K562 (cell line): ENCODE results near the gene SH3BP5L. TPM values are rescaled to one million over a fixed set of nuclear protein-coding genes. Genes with fewer than 3 reads are reported as not detected.

ENCODE experiments used
- ARID3B ChIP-seq: fragments of 250-450 bp; sonication (Bioruptor Pico); IDR thresholded peaks from 2 replicates; pipeline ENCODE4 v1.4.0; 2020; ENCODE audit warnings: borderline replicate concordance
- ARNT ChIP-seq, 2 experiments: fragments of 450-650 bp; IDR thresholded peaks; 2 replicates each; pipeline ENCODE4 v1.6.1; 2016; ENCODE audit warnings: mild to moderate bottlenecking in 1 of 2
- GATA2 ChIP-seq: sonication (generic); formaldehyde crosslinking; IDR thresholded peaks from 2 replicates; pipeline ENCODE4 v1.4.0; 2020; ENCODE audit warnings: mild to moderate bottlenecking, missing genetic modification reagents
- HNRNPUL1 ChIP-seq: fragments of 200-400 bp; formaldehyde crosslinking; IDR thresholded peaks from 2 replicates; pipeline ENCODE4 v1.6.1; 2017; ENCODE audit warnings: low read length
- NR2C1 ChIP-seq, 2 experiments: fragments of 450-650 bp; IDR thresholded peaks; 2 replicates each; pipeline ENCODE4 v1.6.1; 2017; ENCODE audit warnings: mild to moderate bottlenecking in 2 of 2, antibody characterized with exemption in 1 of 2, inconsistent platforms in 1 of 2, missing compliant biosample characterization in 1 of 2, missing genetic modification characterization in 1 of 2
- POLR3G ChIP-seq: IDR thresholded peaks from 2 replicates; pipeline ENCODE4 v1.6.1; 2011; ENCODE audit not compliant: insufficient read length, insufficient replicate concordance; ENCODE audit errors: extremely low read depth
- STAT6 ChIP-seq: sonication (generic); formaldehyde crosslinking; IDR thresholded peaks from 2 replicates; pipeline ENCODE4 v1.8.1; 2023; ENCODE audit warnings: mild to moderate bottlenecking, missing genetic modification reagents
- TCF3 ChIP-seq: sonication (generic); formaldehyde crosslinking; IDR thresholded peaks from 2 replicates; pipeline ENCODE4 v1.4.0; 2020; ENCODE audit warnings: mild to moderate bottlenecking, missing genetic modification reagents
- TFAM ChIP-seq: fragments of 250-450 bp; sonication (Bioruptor Pico); conservative IDR thresholded peaks from 2 replicates; pipeline ENCODE4 v1.5.0; 2021; ENCODE audit warnings: mild to moderate bottlenecking, moderate library complexity
- TRIM28 ChIP-seq: fragments of 450-650 bp; IDR thresholded peaks from 2 replicates; pipeline ENCODE4 v1.6.1; 2017
- ZNF121 ChIP-seq: sonication (generic); formaldehyde crosslinking; conservative IDR thresholded peaks from 2 replicates; pipeline ENCODE4 v1.8.0; 2022; ENCODE audit warnings: missing genetic modification reagents
- ZNF174 ChIP-seq: fragments of 250-450 bp; sonication (Bioruptor Pico); IDR thresholded peaks from 2 replicates; pipeline ENCODE4 v1.4.0; 2020; ENCODE audit warnings: mild to moderate bottlenecking
- polyA plus RNA-seq, 8 experiments: library from polyadenylated mRNA; depleted of rRNA in 4 of 8; stranded (reverse) in 5 of 8; unstranded in 3 of 8; fragments of >200 nt; fragmentation: Nextera tagmentation in 2 of 8; fragmentation: Illumina TruSeq in 1 of 8; extraction: Ambion mirVana in 2 of 8; extraction: Trizol in 1 of 8; gene quantifications; 2 replicates each; pipeline versions ENCODE4 v1.2.1 to v1.2.3, GENCODE V29; 2011 to 2014; ENCODE audit warnings: inconsistent platforms in 1 of 8, missing spikeins in 1 of 8
- total RNA-seq, 7 experiments: library from RNA; depleted of rRNA in 6 of 7; stranded (reverse); fragments of >200 nt in 6 of 7; fragmentation: Illumina TruSeq in 2 of 7; extraction: Trizol in 2 of 7; gene quantifications; 2 replicates each; pipeline versions ENCODE4 v1.2.1 to v1.2.3, GENCODE V29; 2011 to 2021; ENCODE audit warnings: low replicate concordance in 1 of 7
- TF ChIP-seq, protein P1 (sequence below): IDR thresholded peaks from 2 replicates; pipeline ENCODE4 v1.6.1; 2012; ENCODE audit warnings: low read depth, low read length, improper control_type of control experiment, borderline replicate concordance
- TF ChIP-seq, protein P2 (sequence below), 2 experiments: fragments of 450-650 bp; IDR thresholded peaks; 2 replicates each; pipeline ENCODE4 v1.6.1; 2016
- TF ChIP-seq, protein P3 (sequence below), 2 experiments: fragments of 450-650 bp; conservative IDR thresholded peaks; 2 replicates each; pipeline ENCODE4 v1.6.1; 2017; ENCODE audit warnings: mild to moderate bottlenecking in 2 of 2, moderate library complexity in 2 of 2
- TF ChIP-seq, protein P4 (sequence below): fragments of 200-400 bp; formaldehyde crosslinking; IDR thresholded peaks from 2 replicates; pipeline ENCODE4 v1.6.1; 2017; ENCODE audit warnings: mild to moderate bottlenecking, low read depth, low read length, moderate library complexity

The SH3BP5L gene
- total and polyA plus RNA-seq, 9 of the 15 experiments (the other 6 are each of a cell fraction or from before 2014, with no cell fraction given): 1.9 to 26.5 (median 15.8) TPM

DNA sequence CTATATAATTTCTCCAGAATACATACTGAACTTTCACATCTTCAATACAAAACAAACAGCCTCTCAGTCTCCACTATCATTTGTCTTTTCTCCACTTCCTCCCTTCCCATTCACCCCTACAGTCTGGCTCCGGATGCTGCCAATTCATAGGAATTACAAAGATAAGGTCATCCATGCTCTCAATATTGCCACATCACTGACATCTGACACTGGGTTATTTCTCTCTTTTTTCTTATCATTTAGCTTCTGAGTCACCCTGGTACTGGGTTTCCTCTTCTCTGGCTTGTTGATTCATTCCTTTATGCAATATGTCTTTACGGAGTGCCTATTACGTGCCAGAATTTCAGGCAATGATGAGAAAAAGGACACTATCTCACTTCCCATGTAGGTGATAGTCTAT, 3.1 kb upstream of the SH3BP5L start (continued):
- TF ChIP-seq, protein P1, sequence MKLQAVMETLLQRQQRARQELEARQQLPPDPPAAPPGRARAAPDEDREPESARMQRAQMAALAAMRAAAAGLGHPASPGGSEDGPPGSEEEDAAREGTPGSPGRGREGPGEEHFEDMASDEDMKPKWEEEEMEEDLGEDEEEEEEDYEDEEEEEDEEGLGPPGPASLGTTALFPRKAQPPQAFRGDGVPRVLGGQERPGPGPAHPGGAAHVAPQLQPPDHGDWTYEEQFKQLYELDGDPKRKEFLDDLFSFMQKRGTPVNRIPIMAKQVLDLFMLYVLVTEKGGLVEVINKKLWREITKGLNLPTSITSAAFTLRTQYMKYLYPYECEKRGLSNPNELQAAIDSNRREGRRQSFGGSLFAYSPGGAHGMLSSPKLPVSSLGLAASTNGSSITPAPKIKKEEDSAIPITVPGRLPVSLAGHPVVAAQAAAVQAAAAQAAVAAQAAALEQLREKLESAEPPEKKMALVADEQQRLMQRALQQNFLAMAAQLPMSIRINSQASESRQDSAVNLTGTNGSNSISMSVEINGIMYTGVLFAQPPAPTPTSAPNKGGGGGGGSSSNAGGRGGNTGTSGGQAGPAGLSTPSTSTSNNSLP: peak; percentile 99
- no peak for TF ChIP-seq TFAM (CRISPR knock-in tag)
- no peak for TF ChIP-seq POLR3G
- peak; percentile 47; the same call in 1 of the 2 replicates for TF ChIP-seq GATA2 (CRISPR knock-in tag)
- TF ChIP-seq HNRNPUL1: no peak
- TF ChIP-seq TRIM28: 0 out of 2 replicates have a peak, but pooled peaks have one; percentile 26
- TF ChIP-seq STAT6: no peak
- peak; percentile 56 for TF ChIP-seq TCF3 (CRISPR knock-in tag)
- TF ChIP-seq ZNF121 (CRISPR knock-in tag): no peak
- TF ChIP-seq, protein P2, sequence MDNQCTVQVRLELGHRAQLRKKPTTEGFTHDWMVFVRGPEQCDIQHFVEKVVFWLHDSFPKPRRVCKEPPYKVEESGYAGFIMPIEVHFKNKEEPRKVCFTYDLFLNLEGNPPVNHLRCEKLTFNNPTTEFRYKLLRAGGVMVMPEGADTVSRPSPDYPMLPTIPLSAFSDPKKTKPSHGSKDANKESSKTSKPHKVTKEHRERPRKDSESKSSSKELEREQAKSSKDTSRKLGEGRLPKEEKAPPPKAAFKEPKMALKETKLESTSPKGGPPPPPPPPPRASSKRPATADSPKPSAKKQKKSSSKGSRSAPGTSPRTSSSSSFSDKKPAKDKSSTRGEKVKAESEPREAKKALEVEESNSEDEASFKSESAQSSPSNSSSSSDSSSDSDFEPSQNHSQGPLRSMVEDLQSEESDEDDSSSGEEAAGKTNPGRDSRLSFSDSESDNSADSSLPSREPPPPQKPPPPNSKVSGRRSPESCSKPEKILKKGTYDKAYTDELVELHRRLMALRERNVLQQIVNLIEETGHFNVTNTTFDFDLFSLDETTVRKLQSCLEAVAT (IDR thresholded peaks at IDR 0.05): 0 out of 4 replicates have a peak, but pooled peaks of 1 of the 2 experiments have one; percentile 22
- TF ChIP-seq ARNT (IDR thresholded peaks at IDR 0.05): peak; percentile 77 to 94; a peak in 2 of 4 replicates
- peak; percentile 38; the same call in 1 of the 2 replicates for TF ChIP-seq NR2C1 (IDR thresholded peaks at IDR 0.05)
- no peak; the same call in 1 of the 2 replicates for TF ChIP-seq NR2C1 (tag; IDR thresholded peaks at IDR 0.05)
- TF ChIP-seq, protein P3, sequence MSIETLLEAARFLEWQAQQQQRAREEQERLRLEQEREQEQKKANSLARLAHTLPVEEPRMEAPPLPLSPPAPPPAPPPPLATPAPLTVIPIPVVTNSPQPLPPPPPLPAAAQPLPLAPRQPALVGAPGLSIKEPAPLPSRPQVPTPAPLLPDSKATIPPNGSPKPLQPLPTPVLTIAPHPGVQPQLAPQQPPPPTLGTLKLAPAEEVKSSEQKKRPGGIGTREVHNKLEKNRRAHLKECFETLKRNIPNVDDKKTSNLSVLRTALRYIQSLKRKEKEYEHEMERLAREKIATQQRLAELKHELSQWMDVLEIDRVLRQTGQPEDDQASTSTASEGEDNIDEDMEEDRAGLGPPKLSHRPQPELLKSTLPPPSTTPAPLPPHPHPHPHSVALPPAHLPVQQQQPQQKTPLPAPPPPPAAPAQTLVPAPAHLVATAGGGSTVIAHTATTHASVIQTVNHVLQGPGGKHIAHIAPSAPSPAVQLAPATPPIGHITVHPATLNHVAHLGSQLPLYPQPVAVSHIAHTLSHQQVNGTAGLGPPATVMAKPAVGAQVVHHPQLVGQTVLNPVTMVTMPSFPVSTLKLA (conservative IDR thresholded peaks at IDR 0.05): peak; percentile 47 to 74; a peak in 3 of 4 replicates
- no peak for TF ChIP-seq ARID3B (CRISPR knock-in tag)
- TF ChIP-seq ZNF174 (CRISPR knock-in tag): no peak
- TF ChIP-seq, protein P4, sequence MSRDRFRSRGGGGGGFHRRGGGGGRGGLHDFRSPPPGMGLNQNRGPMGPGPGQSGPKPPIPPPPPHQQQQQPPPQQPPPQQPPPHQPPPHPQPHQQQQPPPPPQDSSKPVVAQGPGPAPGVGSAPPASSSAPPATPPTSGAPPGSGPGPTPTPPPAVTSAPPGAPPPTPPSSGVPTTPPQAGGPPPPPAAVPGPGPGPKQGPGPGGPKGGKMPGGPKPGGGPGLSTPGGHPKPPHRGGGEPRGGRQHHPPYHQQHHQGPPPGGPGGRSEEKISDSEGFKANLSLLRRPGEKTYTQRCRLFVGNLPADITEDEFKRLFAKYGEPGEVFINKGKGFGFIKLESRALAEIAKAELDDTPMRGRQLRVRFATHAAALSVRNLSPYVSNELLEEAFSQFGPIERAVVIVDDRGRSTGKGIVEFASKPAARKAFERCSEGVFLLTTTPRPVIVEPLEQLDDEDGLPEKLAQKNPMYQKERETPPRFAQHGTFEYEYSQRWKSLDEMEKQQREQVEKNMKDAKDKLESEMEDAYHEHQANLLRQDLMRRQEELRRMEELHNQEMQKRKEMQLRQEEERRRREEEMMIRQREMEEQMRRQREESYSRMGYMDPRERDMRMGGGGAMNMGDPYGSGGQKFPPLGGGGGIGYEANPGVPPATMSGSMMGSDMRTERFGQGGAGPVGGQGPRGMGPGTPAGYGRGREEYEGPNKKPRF: no peak
